RWPE1 (cell line): ENCODE data around the gene MXD4.

Experiments used
- CTCF ChIA-PET: fragments of 350-600 bp; sonication (Branson Sonifier 250); formaldehyde crosslinking; extraction: SDS; loops from one replicate; lab custom pipeline; 2021; lab: Yijun Ruan, JAX
- POLR2A ChIA-PET: fragments of 400-600 bp; formaldehyde crosslinking; extraction: SDS; loops from one replicate; lab custom pipeline; 2020; ENCODE audit warnings: antibody characterized with exemption; ENCODE audit not compliant: low non-redundant PET; lab: Yijun Ruan, JAX
- DNase-seq: peaks from one replicate; pipeline ENCODE4 v3.0.0; 2012; ENCODE audit warnings: low spot score
- H3K27ac ChIP-seq: fragments of 450-650 bp; 2 replicates; pipeline ENCODE4 v1.5.1; 2017
- TF ChIP-seq, protein P1 (sequence below): fragments of 450-650 bp; conservative IDR thresholded peaks from 2 replicates; pipeline ENCODE4 v1.5.1; 2017; ENCODE audit warnings: low read depth, mild to moderate bottlenecking

MXD4 gene

GRCh38 chr4:2266821-2267220 is 4.9 kb upstream of the MXD4 start:
- DNase-seq = no peak
- POLR2A ChIA-PET = no interaction called here
- H3K27ac ChIP-seq = peak overlapping the region; percentile 91
- CTCF ChIA-PET = no interaction called here
- TF ChIP-seq, protein P1, sequence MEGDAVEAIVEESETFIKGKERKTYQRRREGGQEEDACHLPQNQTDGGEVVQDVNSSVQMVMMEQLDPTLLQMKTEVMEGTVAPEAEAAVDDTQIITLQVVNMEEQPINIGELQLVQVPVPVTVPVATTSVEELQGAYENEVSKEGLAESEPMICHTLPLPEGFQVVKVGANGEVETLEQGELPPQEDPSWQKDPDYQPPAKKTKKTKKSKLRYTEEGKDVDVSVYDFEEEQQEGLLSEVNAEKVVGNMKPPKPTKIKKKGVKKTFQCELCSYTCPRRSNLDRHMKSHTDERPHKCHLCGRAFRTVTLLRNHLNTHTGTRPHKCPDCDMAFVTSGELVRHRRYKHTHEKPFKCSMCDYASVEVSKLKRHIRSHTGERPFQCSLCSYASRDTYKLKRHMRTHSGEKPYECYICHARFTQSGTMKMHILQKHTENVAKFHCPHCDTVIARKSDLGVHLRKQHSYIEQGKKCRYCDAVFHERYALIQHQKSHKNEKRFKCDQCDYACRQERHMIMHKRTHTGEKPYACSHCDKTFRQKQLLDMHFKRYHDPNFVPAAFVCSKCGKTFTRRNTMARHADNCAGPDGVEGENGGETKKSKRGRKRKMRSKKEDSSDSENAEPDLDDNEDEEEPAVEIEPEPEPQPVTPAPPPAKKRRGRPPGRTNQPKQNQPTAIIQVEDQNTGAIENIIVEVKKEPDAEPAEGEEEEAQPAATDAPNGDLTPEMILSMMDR = no peak

- peak overlapping the region; percentile 91 for H3K27ac ChIP-seq
- TF ChIP-seq, protein P1 = no peak
- ChIA-PET CTCF (no interaction called here), POLR2A (no interaction called here)
- DNase-seq = no peak
Measured at GRCh38 chr4:2266181-2266580, 4.3 kb upstream of the MXD4 start.

GRCh38 chr4:2265113-2266110 is 3.5 kb upstream of the MXD4 start:
- TF ChIP-seq, protein P1 = no peak
- DNase-seq = no peak
- peak overlapping the region; percentile 91 for H3K27ac ChIP-seq
- CTCF ChIA-PET = no interaction called here
- POLR2A ChIA-PET = no interaction called here

DNA sequence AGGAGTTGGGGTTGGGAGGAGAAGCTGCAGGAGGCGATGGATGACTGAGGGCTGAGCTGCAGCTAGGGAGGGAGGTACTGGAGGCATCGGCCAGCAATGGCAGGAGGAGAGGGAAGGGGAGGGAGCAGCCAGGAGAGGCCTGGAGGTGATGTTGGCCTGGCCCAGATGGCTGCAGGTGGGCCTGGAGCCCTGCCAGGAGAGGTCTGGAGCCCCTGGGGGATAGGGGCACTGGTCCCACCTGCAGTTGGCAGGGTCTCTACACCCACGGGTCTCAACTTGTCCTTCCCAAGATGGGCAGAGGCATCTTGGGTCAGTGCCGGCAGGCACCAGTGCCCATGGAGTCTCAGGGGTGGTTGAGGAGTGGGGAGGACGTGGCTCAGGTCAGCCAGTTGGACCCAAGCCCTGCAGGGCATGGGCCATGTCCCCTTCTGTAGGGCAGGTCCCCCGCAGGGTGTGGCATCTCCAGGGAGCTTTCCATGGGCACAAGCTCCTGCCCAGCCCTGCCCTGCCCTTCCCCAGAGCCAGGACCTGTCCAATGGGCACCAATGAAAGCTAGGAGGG is 2.7 kb upstream of the MXD4 start:
- TF ChIP-seq, protein P1 = no peak
- ChIA-PET POLR2A (no interaction called here), CTCF (no interaction called here)
- peak overlapping the region; percentile 91 for H3K27ac ChIP-seq
- DNase-seq = no peak

- CTCF ChIA-PET = no interaction called here
- H3K27ac ChIP-seq = peak overlapping the region; percentile 91
- POLR2A ChIA-PET = no interaction called here
- DNase-seq = no peak
- TF ChIP-seq, protein P1 = no peak
Measured at GRCh38 chr4:2263926-2264321, 2.0 kb upstream of the MXD4 start.

DNA sequence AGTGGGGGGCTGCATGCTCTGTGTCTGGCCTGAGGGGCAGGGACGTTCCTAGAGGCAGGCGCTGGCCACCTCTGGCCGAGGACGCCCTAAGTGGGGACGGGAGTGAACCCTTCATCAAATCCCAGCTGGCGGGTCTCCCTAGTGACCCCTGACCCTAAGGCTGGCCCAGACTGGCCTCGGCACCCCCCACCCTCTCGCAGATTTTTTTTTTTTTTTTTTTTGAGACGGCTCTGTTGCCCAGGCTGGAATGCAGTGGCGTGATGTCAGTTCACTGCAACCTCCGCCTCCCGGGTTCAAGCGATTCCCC is 988 bp upstream of the MXD4 start:
- ChIA-PET POLR2A (interaction anchor here (0.7 to 1.5 kb wide), 2 partner anchors 30 to 98 kb away, joined by 4 read pairs; no protein-coding TSS in a partner anchor), CTCF (no interaction called here)
- TF ChIP-seq, protein P1 = no peak
- DNase-seq = no peak
- H3K27ac ChIP-seq = peak overlapping the region; percentile 91
